Activated CD8-positive, alpha-beta T cell treated with anti-CD3 and anti-CD28 coated beads for 36 hours (primary cell): ENCODE data around the gene ANKH. TPM values are rescaled to one million over a fixed set of nuclear protein-coding genes. Genes with fewer than 3 reads are reported as not detected.

Source experiments
- ATAC-seq: fragments of 200-7000 bp; cut with Tn5 transposase; one replicate; pipeline ENCODE4 v1.10.0; 2021; ENCODE audit warnings: mild to moderate bottlenecking, moderate library complexity
- CTCF ChIA-PET: fragments of 350-600 bp; sonication (Branson Sonifier 250); formaldehyde crosslinking; loops from one replicate; lab custom pipeline; 2021; ENCODE audit warnings: antibody characterized with exemption; lab: Charles Lee
- POLR2A ChIA-PET: fragments of 350-600 bp; sonication (Branson Sonifier 250); formaldehyde crosslinking; loops from one replicate; lab custom pipeline; 2021; ENCODE audit warnings: antibody characterized with exemption; lab: Charles Lee
- DNase-seq: peaks from one replicate; pipeline ENCODE4 v3.0.0-alpha.2; 2020
- H3K27ac Mint-ChIP-seq: one replicate; pipeline ENCODE4 v1.8.0; 2021; ENCODE audit warnings: mild to moderate bottlenecking, mixed read lengths
- H3K27me3 Mint-ChIP-seq: one replicate; pipeline ENCODE4 v1.8.0; 2021; ENCODE audit warnings: mixed read lengths
- H3K36me3 Mint-ChIP-seq: one replicate; pipeline ENCODE4 v1.8.0; 2021; ENCODE audit warnings: low read depth, mixed read lengths
- H3K4me1 Mint-ChIP-seq: one replicate; pipeline ENCODE4 v1.8.0; 2021; ENCODE audit warnings: low read depth, mixed read lengths
- H3K4me3 Mint-ChIP-seq: one replicate; pipeline ENCODE4 v1.8.0; 2021; ENCODE audit warnings: mild to moderate bottlenecking, moderate library complexity, mixed read lengths
- H3K9me3 Mint-ChIP-seq: one replicate; pipeline ENCODE4 v1.8.0; 2021; ENCODE audit warnings: mixed read lengths
- intact Hi-C: fragments of 100-400 bp; cut with micrococcal nuclease; formaldehyde crosslinking; loops from one replicate; pipeline ENCODE4 v1.10.0; 2022
- total RNA-seq, 2 experiments: library from RNA; stranded (reverse); gene quantifications; one replicate each; pipeline ENCODE4 v1.2.3, GENCODE V29; 2021
- TF ChIP-seq, protein P1 (sequence below): fragments of 200-600 bp; IDR thresholded peaks from one replicate; pipeline ENCODE4 v1.8.0; 2022; ENCODE audit warnings: antibody characterized with exemption, mild to moderate bottlenecking

Gene ANKH
- total RNA-seq, 2 experiments from 2014 or later = 85.4 to 87.2 TPM

DNA sequence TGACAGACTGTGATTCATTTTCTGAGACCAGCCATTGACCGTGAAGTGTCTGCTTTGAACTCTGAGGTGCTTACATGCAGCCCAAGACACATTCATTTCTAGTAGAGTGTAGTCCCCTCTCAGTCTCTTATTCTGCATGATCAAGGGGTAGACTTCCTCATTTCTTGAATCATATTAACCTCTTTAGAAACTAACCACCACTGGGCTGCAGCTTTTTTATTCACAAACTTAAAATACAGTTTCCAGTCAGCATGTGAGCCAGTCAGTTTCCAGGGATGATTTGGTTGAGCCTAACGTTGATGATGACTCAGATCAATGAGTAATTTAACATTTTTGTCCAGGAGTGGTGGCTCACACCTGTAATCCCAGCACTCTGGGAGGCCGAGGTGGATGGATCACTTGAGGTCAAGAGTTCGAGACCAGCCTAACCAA lies 147.9 kb downstream of the ANKH start:
- DNase-seq (peak; percentile 26), ATAC-seq (peak; percentile 64)
- POLR2A ChIA-PET = no interaction called here
- peaks cover 31% of the 10 kb centered on the region for H3K36me3 Mint-ChIP-seq
- no peaks in the 10 kb centered on the region for H3K27me3 Mint-ChIP-seq
- CTCF ChIA-PET = interaction anchor here (0.8 to 5.7 kb wide), 3 partner anchors 38 to 279 kb away, joined by 3 to 123 read pairs (median 5); no protein-coding TSS in a partner anchor
- peaks cover 25% of the 10 kb centered on the region for H3K4me1 Mint-ChIP-seq
- H3K9me3 Mint-ChIP-seq = no peaks in the 10 kb centered on the region
- intact Hi-C loops = no loop called here
- no peak overlapping the region for H3K4me3 Mint-ChIP-seq
- TF ChIP-seq, protein P1, sequence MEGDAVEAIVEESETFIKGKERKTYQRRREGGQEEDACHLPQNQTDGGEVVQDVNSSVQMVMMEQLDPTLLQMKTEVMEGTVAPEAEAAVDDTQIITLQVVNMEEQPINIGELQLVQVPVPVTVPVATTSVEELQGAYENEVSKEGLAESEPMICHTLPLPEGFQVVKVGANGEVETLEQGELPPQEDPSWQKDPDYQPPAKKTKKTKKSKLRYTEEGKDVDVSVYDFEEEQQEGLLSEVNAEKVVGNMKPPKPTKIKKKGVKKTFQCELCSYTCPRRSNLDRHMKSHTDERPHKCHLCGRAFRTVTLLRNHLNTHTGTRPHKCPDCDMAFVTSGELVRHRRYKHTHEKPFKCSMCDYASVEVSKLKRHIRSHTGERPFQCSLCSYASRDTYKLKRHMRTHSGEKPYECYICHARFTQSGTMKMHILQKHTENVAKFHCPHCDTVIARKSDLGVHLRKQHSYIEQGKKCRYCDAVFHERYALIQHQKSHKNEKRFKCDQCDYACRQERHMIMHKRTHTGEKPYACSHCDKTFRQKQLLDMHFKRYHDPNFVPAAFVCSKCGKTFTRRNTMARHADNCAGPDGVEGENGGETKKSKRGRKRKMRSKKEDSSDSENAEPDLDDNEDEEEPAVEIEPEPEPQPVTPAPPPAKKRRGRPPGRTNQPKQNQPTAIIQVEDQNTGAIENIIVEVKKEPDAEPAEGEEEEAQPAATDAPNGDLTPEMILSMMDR = no peak
- no peak overlapping the region for H3K27ac Mint-ChIP-seq

DNA sequence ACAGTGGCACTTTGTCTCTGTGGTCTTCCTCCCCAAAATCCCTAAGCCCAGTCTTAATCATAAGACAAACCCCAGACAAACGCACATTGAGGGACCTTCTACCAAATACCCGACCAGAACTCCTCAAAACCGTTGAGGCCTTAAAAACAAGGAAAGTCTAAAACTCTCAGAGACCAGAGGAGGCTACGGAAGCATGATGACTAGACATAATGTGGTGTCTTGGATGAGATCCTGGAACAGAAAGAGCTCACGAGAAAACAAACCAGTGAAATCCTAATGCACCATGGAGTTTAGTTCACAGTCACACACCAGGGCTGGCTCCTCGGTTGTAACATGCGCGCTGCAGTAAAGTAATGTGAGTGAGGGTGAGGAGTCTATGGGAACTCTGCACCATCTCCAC lies 148.7 kb downstream of the ANKH start:
- H3K27me3 Mint-ChIP-seq = no peaks in the 10 kb centered on the region
- DNase-seq (no peak), ATAC-seq (no peak)
- TF ChIP-seq, protein P1 = no peak
- no peaks in the 10 kb centered on the region for H3K9me3 Mint-ChIP-seq
- H3K36me3 Mint-ChIP-seq = peaks cover 31% of the 10 kb centered on the region
- no peak overlapping the region for H3K27ac Mint-ChIP-seq
- ChIA-PET CTCF (interaction anchor here (0.9 to 2.1 kb wide), 3 partner anchors 16 to 281 kb away, joined by 3 to 5 read pairs (median 3); no protein-coding TSS in a partner anchor), POLR2A (interaction anchor here (1.1 kb wide), 1 partner anchor 95 kb away, joined by 3 read pairs; no protein-coding TSS in a partner anchor)
- H3K4me1 Mint-ChIP-seq = peaks cover 30% of the 10 kb centered on the region
- intact Hi-C loops = no loop called here
- H3K4me3 Mint-ChIP-seq = no peak overlapping the region

DNA sequence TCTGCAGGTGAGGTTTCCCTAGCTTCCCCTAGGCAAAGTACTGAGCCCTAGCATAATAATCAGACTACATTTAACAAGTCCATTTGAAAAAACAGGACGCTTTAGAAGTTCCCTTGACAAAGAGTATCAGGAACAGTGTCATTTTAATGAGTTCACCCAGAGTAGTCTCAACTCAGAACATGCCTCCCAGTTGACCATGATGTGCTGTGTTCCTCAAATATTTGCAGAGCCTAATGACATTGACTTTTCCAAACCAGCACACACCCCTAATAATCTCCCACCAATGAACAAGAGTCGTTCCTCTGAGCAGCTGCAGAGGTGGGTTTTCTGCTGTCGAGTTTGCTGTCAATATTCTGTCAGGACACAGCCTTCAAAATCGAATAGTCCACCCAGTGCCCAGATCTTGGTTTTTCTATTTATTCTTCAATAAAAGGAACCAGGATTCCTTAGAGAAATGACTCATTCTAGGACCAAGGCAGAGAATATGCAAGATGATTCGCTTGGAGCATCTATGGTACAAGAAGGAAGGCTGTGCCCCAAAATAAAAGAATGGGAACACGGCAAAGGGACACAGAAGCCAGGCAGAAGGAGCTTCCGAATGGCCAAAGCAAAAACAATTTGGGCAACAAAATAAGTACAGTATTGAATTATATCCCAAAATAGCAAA lies 149.5 kb downstream of the ANKH start:
- Mint-ChIP-seq H3K4me1 (peaks cover 31% of the 10 kb centered on the region), H3K27ac (no peak overlapping the region), H3K27me3 (no peaks in the 10 kb centered on the region), H3K36me3 (peaks cover 32% of the 10 kb centered on the region), H3K4me3 (no peak overlapping the region), H3K9me3 (no peaks in the 10 kb centered on the region)
- intact Hi-C loops = no loop called here
- no peak for DNase-seq
- ChIA-PET CTCF (interaction anchor here (0.7 to 2.1 kb wide), 4 partner anchors 9 to 282 kb away, joined by 3 to 5 read pairs (median 4); no protein-coding TSS in a partner anchor), POLR2A (interaction anchor here (1.1 kb wide), 1 partner anchor 95 kb away, joined by 3 read pairs; no protein-coding TSS in a partner anchor)
- TF ChIP-seq, protein P1 = no peak
- ATAC-seq = no peak

DNA sequence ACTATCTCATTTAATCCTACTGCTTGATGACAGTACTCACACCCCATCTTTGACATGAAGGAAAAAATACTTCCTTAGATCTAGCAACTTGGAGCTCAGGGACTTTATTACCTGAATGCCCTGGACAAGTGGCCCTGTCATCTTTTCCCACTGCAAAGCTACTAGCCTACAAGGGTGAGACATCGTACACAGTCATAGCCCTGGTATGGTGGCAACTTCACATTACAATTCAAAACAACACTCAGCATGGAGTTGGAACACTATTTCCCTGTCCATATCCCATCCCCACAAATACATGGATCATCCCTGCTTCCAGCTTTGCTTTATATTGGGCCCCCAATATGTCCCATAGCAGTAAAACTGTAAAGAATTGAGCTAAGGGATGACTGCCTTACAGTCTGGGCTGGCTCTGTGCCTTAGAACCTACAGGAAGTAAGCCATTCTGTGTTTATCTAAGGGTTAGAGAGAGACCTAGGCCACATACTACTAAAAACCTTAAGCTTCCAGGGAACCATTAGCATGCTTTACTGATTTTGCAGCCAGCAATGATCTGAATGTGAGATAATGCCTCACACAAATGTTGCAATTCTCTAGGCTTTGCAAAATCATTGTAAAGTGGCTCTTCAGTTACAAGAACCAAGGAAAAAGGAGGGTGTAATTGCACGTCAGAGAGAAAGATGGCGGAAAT lies 151.2 kb downstream of the ANKH start:
- H3K27ac Mint-ChIP-seq = no peak overlapping the region

More for the DNA sequence above, 151.2 kb downstream of the ANKH start:
- TF ChIP-seq, protein P1 = no peak
- ATAC-seq (no peak), DNase-seq (no peak)
- H3K4me3 Mint-ChIP-seq = no peak overlapping the region
- intact Hi-C loops = no loop called here
- POLR2A ChIA-PET = interaction anchor here (0.7 to 2.2 kb wide), 2 partner anchors 13 to 160 kb away, joined by 3 to 5 read pairs; no protein-coding TSS in a partner anchor
- no peaks in the 10 kb centered on the region for H3K27me3 Mint-ChIP-seq
- H3K36me3 Mint-ChIP-seq = peaks cover 43% of the 10 kb centered on the region
- H3K4me1 Mint-ChIP-seq = peaks cover 30% of the 10 kb centered on the region
- no peaks in the 10 kb centered on the region for H3K9me3 Mint-ChIP-seq
- CTCF ChIA-PET = interaction anchor here (0.8 to 1.7 kb wide), 7 partner anchors 7 to 301 kb away, joined by 3 to 7 read pairs (median 3); no protein-coding TSS in a partner anchor
